GM23338 (cell line): Measurements from ENCODE around the gene POLD4.

ENCODE experiments used
- CREB1 ChIP-seq: fragments of 250-450 bp; sonication (Bioruptor Pico); IDR thresholded peaks from 2 replicates; pipeline ENCODE4 v1.5.0; 2020; ENCODE audit warnings: low read depth, mild to moderate bottlenecking, moderate library complexity
- CTCF ChIP-seq, 2 experiments: fragments of 200-600 bp in 1 of 2; sonication (generic) in 1 of 2; conservative IDR thresholded peaks; 2 replicates each; pipeline versions ENCODE4 v1.5.1 to v1.6.1; 2016 to 2017; ENCODE audit warnings: antibody characterized with exemption in 2 of 2, low read depth in 2 of 2, mild to moderate bottlenecking in 2 of 2, moderate library complexity in 1 of 2
- ETS1 ChIP-seq: IDR thresholded peaks from 2 replicates; pipeline ENCODE4 v1.6.1; 2016; ENCODE audit warnings: antibody characterized with exemption
- EZH2 ChIP-seq: fragments of 200-600 bp; sonication (generic); IDR thresholded peaks from one replicate; pipeline ENCODE4 v1.8.0; 2017; ENCODE audit warnings: antibody characterized with exemption, mild to moderate bottlenecking, low read depth; ENCODE audit not compliant: unreplicated experiment
- REST ChIP-seq: IDR thresholded peaks from one replicate; pipeline ENCODE4 v1.6.1; 2018; ENCODE audit warnings: antibody characterized with exemption; ENCODE audit not compliant: unreplicated experiment
- ZNF331 ChIP-seq: fragments of 250-450 bp; sonication (Bioruptor Pico); IDR thresholded peaks from 2 replicates; pipeline ENCODE4 v1.5.0; 2020; ENCODE audit warnings: low read depth, mild to moderate bottlenecking, moderate library complexity

GRCh38 chr11:67314218-67314617 lies 39.1 kb downstream of the POLD4 start:
- TF ChIP-seq CTCF (conservative IDR thresholded peaks at IDR 0.05; ENCODE audit: low read depth in 2 of 2) (no peak), CREB1 (CRISPR knock-in tag) (no peak), EZH2 (no peak), REST (no peak), ETS1 (no peak), ZNF331 (CRISPR knock-in tag) (no peak)
